Measurements from ENCODE around the gene ARHGEF10L. TPM values are rescaled to one million over a fixed set of nuclear protein-coding genes. Genes with fewer than 3 reads are reported as not detected.
"Not testable (repeated sequence)": the region's sequence is repeated elsewhere in the genome, so short reads cannot be mapped to it uniquely, and the experiment has no call there.

The ARHGEF10L gene
- total RNA-seq, 1 experiment from 2014 or later = 54.2 TPM

- DNase-seq (ENCODE audit: low spot score) = no peak
These were observed 194.2 kb downstream of the ARHGEF10L start for GRCh38 chr1:17733661-17734060.

DNA sequence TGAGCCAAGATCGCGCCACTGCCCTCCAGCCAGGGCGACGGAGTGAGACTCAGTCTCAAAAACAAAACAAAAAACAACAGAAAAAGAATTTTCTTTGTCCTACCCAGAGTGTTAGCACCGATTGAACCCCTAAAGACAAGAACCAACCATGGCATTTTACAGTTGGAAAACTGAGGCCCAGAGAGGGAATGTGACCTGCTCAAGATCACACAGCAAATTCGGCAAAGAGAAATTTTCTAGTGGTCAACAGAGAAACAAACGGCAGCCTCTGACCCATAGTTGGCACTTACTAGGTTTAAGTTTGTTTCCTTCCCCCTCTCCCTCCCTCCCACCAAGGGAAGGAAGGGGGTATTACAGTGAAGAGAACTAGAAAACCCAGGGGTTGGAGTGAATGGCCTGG, 195.1 kb downstream of the ARHGEF10L start:
- no peak for DNase-seq (ENCODE audit: low spot score)

DNA sequence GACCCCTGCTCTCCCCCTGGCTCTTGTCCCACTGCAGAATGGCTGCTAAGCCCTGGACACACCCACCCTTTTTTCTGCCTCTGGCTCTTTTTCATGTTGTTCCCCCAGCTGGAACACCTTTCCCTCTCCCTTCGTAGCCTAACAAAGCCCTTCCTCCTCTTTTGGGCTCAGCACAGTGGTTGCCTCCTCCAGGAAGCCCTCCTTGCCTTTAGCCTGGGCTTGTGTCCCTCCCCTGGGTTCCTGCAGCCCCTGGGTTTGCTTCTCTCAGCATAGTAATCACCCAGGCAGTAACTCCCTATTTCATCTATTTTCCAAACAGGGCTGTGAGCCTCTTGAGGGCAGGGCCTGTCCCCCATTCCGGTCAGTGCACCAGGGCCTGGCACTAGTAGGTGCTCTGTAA, 195.8 kb downstream of the ARHGEF10L start:
- no peak for DNase-seq (ENCODE audit: low spot score)

DNA sequence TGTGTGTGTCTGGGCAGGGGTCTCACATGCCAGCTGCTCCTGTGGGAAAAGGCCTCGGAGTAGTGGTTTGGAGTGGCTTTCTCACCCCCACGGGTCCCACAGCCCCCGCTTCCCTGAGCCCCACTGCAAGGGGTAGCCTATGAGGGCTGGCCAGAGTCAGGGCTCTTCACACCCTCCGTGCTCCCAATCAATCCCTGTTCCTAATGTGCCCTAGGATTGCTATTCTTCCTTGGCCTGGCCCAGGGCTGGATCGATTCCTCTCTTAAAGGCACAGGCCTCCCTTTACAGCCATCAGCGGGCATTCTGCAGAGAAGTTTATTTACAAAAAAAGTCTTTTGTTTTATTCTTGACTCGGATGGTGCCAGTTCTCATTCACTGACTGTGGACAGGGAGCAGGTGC, 196.3 kb downstream of the ARHGEF10L start:
- DNase-seq (ENCODE audit: low spot score) = no peak

GRCh38 chr1:17736625-17737024, 197.1 kb downstream of the ARHGEF10L start:
- no peak for DNase-seq (ENCODE audit: low spot score)

GRCh38 chr1:17739050-17739449, 199.6 kb downstream of the ARHGEF10L start:
- no peak for DNase-seq (ENCODE audit: low spot score)

- DNase-seq (ENCODE audit: low spot score) = no peak
These were observed 201.6 kb downstream of the ARHGEF10L start for GRCh38 chr1:17741052-17741451.

DNA sequence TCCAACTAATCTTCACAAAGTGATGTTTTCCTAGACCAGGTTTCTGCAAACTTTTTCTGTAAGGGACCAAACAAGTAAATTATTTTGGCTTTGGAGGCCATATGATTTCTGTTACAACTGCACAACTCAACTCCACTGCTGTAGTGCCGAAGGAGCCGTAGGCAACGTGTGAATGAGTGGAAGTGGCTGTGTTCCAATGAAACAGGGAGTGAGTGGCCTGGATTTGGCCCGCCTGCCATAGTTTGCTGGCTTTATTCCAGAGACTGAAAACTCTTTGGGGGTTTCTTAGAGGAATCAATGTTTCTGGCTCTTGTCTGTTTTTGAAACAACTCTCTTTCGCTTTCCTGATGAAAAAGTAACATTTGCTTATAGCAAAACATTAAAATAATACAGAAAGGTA, 203.1 kb downstream of the ARHGEF10L start:
- DNase-seq (ENCODE audit: low spot score) = no peak

DNA sequence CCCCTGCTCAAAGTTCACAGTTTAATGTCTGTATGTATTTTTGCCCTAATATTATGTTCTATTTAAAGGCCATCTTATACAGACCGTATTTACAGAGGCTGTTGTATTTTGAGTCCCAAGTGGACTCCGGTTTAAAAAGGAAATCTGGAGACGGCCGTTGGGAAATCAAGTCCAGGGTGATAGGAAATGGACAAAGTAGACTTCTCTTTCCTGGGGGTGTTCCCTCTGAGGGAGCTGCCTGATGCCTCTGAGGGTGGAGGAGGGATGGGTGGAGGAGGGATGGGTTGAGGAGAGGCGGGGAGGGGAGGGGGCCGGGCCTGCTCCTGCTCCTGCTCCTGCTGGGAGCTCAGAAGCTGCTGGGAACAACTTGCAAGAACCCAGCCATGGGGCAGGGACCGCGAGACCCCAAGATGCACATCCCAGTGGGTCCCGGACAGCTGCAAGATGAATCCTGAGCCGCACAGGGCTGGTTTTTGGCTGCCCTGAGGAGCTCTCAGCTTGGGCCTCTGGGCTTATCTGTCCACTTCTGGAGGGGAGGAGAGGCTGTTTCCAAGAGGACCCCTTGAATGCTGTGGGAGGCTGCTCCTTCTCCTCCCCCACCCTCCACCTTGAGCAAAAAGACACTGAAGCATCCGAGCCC, 203.6 kb downstream of the ARHGEF10L start:
- DNase-seq (ENCODE audit: low spot score) = no peak

DNA sequence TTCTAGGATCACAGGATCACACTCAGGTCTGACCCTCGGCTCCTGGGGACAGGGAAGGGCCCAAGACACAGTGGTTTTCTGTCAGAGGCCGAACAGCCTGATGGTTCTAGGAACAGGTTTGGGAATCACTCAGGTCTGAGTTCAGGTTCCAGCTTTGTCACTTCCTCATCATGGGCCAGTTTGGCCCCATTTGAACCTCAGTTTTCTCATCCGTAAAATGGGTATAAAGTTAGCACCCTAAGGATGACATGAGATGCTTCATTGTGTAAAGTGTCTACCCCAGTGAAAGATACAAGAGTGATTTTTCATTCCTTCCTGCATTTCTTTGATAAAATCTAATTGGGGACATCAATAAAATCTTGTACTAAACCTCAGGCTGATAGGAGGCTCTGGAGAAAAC, 204.4 kb downstream of the ARHGEF10L start:
- DNase-seq (ENCODE audit: low spot score) = no peak

DNA sequence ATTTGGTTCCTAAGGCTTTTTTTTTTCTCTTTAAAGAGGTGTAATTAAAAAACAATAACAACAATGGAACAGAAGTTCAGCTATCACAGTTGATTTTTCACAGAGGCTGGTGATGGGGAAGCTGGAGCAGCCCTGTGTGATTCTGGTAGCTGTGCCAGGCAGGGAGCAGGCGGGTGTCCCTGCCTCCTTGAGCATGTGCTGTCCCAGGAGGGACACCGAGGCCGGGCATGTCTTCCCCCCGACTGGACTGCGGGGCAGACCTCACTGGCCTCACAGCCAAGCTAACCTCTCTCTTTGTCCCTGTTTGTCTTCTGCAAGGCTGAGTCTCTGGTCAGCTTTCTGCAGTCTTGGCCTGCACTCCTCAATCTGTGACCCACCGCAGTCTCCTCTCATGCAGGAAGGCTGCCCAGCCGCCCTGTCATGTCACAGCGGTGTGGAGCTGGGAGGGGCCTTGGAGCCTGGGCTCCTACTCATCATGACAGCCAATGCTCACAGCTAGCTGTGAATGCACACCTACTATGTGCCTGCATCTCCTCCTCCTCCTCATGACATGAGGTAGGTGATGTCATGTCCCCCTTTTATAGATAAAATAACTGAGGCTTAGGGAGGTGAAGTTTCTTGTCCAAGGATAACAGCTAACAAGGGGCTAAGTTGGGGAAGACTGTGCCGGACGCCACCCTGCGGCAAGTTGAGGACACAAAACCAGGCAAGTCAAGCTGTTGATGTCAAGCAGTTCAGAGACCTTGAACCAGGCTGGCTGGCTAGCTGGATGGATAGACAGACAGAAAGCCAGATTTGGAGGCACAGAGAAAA, 205.4 kb downstream of the ARHGEF10L start:
- no peak for DNase-seq (ENCODE audit: low spot score)

GRCh38 chr1:17745479-17745955, 206.0 kb downstream of the ARHGEF10L start:
- no peak for DNase-seq (ENCODE audit: low spot score)

GRCh38 chr1:17746281-17746680, 206.8 kb downstream of the ARHGEF10L start:
- DNase-seq (ENCODE audit: low spot score) = not testable (repeated sequence)

- no peak for DNase-seq (ENCODE audit: low spot score)
These were observed 207.4 kb downstream of the ARHGEF10L start for GRCh38 chr1:17746920-17747319.

Other genes starting within 250 kb of the ARHGEF10L start
- gene PADI4, start 231.5 kb upstream of the ARHGEF10L start, total RNA-seq (2014; rRNA removed; shearing (Covaris generic)) = not detected in 2 replicates
- not detected in 2 replicates for gene PADI6, start 167.5 kb upstream of the ARHGEF10L start, total RNA-seq (2014; rRNA removed; shearing (Covaris generic))
- gene RCC2, start 100.0 kb upstream of the ARHGEF10L start, total RNA-seq (2014; rRNA removed; shearing (Covaris generic)) = 107 and 120 TPM in 2 replicates
- gene ACTL8, start 215.6 kb downstream of the ARHGEF10L start, total RNA-seq (2014; rRNA removed; shearing (Covaris generic)) = 0.20 and 0.55 TPM in 2 replicates